WERI-Rb-1 (cell line): ENCODE data around the gene CYP4F2.

ENCODE experiments used
- DNase-seq: peaks from one replicate; pipeline ENCODE4 v3.0.0-alpha.2; 2020
- H3K27ac ChIP-seq: fragments of 250-450 bp; sonication (Bioruptor Pico); 2 replicates; pipeline ENCODE4 v1.5.1; 2020; ENCODE audit warnings: mild to moderate bottlenecking, moderate library complexity
- H3K27me3 ChIP-seq: fragments of 250-450 bp; sonication (Bioruptor Pico); 2 replicates; pipeline ENCODE4 v1.5.1; 2021; ENCODE audit warnings: mild to moderate bottlenecking, low read depth, moderate library complexity; ENCODE audit not compliant: insufficient read depth, severe bottlenecking
- H3K36me3 ChIP-seq: fragments of 250-450 bp; sonication (Bioruptor Pico); 2 replicates; pipeline ENCODE4 v1.5.1; 2020; ENCODE audit warnings: mild to moderate bottlenecking, moderate library complexity
- H3K4me3 ChIP-seq: 2 replicates; pipeline ENCODE4 v1.5.1; 2011; ENCODE audit warnings: low read depth, mild to moderate bottlenecking, control low read depth, low read length
- H3K9me3 ChIP-seq: fragments of 250-450 bp; sonication (Bioruptor Pico); 2 replicates; pipeline ENCODE4 v1.5.1; 2021; ENCODE audit warnings: mild to moderate bottlenecking, moderate library complexity; ENCODE audit not compliant: severe bottlenecking
- TF ChIP-seq, protein P1 (sequence below): IDR thresholded peaks from 2 replicates; pipeline ENCODE4 v1.5.1; 2011; ENCODE audit warnings: low read depth, mild to moderate bottlenecking, control low read depth, inconsistent platforms, low read length

CYP4F2 gene, protein sequence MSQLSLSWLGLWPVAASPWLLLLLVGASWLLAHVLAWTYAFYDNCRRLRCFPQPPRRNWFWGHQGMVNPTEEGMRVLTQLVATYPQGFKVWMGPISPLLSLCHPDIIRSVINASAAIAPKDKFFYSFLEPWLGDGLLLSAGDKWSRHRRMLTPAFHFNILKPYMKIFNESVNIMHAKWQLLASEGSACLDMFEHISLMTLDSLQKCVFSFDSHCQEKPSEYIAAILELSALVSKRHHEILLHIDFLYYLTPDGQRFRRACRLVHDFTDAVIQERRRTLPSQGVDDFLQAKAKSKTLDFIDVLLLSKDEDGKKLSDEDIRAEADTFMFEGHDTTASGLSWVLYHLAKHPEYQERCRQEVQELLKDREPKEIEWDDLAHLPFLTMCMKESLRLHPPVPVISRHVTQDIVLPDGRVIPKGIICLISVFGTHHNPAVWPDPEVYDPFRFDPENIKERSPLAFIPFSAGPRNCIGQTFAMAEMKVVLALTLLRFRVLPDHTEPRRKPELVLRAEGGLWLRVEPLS

DNA sequence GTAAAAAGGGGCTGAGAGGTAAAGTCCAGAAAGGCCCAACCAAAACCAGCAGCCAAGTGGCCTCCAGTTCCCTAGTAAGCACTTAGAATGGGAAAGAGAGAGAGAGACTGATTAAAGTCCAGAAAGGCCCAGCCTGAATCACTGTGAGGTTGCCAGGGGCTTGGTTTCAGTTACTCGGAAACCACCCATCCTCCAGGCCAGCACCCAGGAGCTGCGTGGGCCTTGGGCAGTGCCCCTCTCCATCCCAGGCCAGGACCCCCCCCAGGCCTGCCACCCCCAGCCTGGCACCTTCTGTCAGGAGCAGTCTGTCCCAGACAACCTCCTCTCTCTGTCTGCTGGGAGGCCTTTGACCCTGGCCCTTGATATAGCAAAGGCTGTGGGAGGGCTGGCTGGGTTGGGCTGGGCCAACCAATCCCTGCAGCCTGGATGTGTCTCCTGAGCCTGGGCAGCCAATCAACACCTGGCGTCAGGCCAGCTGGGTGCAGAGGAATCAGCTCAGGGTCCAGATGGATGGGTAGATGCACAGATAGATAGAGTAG is at the start of gene CYP4F2:
CYP4F2 (minus strand) TSS at position 337 of the 539 bp plus-strand sequence. CDS start 463 bp downstream, outside the sequence.
- TF ChIP-seq, protein P1, sequence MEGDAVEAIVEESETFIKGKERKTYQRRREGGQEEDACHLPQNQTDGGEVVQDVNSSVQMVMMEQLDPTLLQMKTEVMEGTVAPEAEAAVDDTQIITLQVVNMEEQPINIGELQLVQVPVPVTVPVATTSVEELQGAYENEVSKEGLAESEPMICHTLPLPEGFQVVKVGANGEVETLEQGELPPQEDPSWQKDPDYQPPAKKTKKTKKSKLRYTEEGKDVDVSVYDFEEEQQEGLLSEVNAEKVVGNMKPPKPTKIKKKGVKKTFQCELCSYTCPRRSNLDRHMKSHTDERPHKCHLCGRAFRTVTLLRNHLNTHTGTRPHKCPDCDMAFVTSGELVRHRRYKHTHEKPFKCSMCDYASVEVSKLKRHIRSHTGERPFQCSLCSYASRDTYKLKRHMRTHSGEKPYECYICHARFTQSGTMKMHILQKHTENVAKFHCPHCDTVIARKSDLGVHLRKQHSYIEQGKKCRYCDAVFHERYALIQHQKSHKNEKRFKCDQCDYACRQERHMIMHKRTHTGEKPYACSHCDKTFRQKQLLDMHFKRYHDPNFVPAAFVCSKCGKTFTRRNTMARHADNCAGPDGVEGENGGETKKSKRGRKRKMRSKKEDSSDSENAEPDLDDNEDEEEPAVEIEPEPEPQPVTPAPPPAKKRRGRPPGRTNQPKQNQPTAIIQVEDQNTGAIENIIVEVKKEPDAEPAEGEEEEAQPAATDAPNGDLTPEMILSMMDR = no peak
- peaks cover 50% of the 10 kb centered on the region for H3K27me3 ChIP-seq
- DNase-seq = no peak
- H3K9me3 ChIP-seq = no peaks in the 10 kb centered on the region
- H3K36me3 ChIP-seq = no peaks in the 10 kb centered on the region
- H3K4me3 ChIP-seq = no peak within 1 kb of the TSS
- H3K27ac ChIP-seq = no peak within 1 kb of the TSS

DNA sequence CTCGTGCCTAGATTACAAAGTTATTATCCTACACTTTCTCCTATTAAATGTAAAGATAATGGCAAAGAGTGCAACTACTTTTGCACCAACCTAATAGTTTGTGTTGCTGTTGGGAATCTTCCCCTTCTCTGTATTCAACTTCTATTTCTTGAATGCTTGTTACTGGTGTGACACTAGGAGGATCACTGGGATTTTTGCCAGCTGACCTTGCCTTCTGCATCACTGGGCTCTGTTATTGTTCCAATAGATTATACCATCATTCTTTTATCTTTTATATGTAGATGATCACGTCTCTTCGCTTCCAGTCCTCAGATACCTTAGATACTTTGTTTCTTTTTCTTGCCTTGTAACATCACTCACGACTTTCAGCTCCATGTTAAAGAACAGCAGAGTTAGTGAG is 47.4 kb upstream of the CYP4F2 start:
- H3K36me3 ChIP-seq = no peaks in the 10 kb centered on the region
- no peak overlapping the region for H3K4me3 ChIP-seq
- H3K27me3 ChIP-seq = peaks cover 29% of the 10 kb centered on the region
- H3K9me3 ChIP-seq = peaks cover 17% of the 10 kb centered on the region
- no peak overlapping the region for H3K27ac ChIP-seq
- no peak for DNase-seq
- TF ChIP-seq, protein P1 = no peak

DNA sequence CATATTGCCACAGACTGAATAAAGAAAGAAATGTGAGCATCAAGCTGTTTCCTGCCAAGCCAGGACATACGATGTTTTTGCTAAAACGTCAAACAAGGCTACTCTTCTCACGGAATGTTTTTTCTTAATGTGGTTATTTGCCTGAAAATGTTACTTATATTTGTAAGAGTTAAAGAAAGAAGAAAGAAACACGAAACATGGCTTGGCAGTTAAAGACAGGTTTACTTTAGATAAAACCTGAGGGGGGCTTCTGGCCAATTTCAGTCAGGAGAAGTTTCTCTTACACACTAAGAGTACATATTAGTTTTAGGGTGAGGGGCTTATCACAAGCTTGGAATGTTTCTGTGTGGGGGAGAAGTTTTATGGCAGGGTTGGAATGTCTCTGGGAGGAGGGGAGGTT is 46.5 kb upstream of the CYP4F2 start:
- H3K27ac ChIP-seq = no peak overlapping the region
- no peaks in the 10 kb centered on the region for H3K36me3 ChIP-seq
- H3K27me3 ChIP-seq = peaks cover 34% of the 10 kb centered on the region
- H3K4me3 ChIP-seq = no peak overlapping the region
- peaks cover 17% of the 10 kb centered on the region for H3K9me3 ChIP-seq
- TF ChIP-seq, protein P1 = no peak
- no peak for DNase-seq

DNA sequence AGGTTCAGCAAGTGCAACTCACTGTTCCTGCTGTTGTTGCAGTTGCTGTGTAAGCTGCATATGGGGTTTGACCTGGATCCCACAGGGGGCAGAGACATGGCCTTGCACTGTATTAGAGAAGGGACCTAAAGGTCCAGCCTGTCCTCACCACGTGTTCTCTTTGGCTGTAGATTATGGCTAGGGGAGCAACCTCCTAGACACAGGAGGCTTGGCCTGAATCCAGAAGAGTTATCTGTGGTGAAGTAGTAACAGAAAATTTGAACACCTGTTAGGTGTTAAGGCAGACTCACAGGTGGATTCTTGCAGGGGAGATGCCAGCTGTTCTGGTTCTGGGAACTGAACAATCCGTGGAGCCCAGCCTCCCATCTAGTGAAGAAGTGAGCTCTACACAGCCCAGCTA is 39.9 kb upstream of the CYP4F2 start:
- Histone ChIP-seq H3K27ac (no peak overlapping the region), H3K9me3 (peaks cover 8% of the 10 kb centered on the region), H3K4me3 (no peak overlapping the region), H3K27me3 (peaks cover 43% of the 10 kb centered on the region), H3K36me3 (no peaks in the 10 kb centered on the region)
- DNase-seq = no peak
- TF ChIP-seq, protein P1 = no peak

DNA sequence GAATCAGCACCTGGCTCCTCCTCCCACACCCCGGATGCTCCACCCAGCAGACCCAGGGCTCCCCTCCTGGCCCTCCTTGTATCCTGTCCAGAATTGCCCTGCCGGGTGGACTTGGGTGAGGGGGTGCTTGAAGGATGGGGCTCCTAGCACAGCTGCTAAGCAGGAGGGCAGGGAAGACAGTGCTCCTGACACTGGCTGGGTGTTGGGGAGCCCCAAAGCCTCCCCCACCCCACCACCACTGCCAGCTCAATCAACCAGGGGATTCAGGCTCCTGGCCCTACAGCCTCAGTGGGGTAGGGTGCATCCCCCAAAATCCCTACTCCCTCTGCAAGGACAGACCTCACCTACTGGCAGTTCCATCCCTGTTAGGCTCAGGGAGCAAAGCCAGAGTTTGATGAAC is 39.1 kb upstream of the CYP4F2 start:
- TF ChIP-seq, protein P1 = no peak

More for the DNA sequence above, 39.1 kb upstream of the CYP4F2 start:
- Histone ChIP-seq H3K27ac (no peak overlapping the region), H3K27me3 (peaks cover 38% of the 10 kb centered on the region), H3K36me3 (no peaks in the 10 kb centered on the region), H3K4me3 (no peak overlapping the region), H3K9me3 (peaks cover 8% of the 10 kb centered on the region)
- no peak for DNase-seq
